Heart left ventricle (tissue), 13 donors: ENCODE results near the gene LHX2.

ENCODE experiments used
- CTCF ChIP-seq, 12 donors: fragments of 200-600 bp; sonication (generic) in 4 of 12; IDR thresholded peaks; one replicate each; pipeline versions ENCODE4 v1.5.0 to v1.8.0; 2018 to 2022; ENCODE audit warnings: antibody characterized with exemption in 12 of 12, mild to moderate bottlenecking in 5 of 12
- POLR2A ChIP-seq, 2 donors: fragments of 450-650 bp; IDR thresholded peaks; one replicate each; pipeline ENCODE4 v1.6.1; 2017; ENCODE audit warnings: antibody characterized with exemption in 2 of 2, mild to moderate bottlenecking in 2 of 2, moderate library complexity in 2 of 2
- donor health status: ischemic (EF 13 %, LVEDD 7.1; RV severe dilation, severe dysfunction).
- donor health status: DM: no; HTN: yes; CAD: no.
- donor health status: DM: no; HTN: no; CAD: no.
- donor health status: ischemic (EF 25% LVEDD 6.9; RV normal size, moderate dysfunction).
- donor health status: ischemic (EF 25% LVEDD 5.7; RV mildly dilated, moderate dysfunction).
- donor health status: ischemic (EF 35%, LVEDD 5.7; RV mildly dilated, moderate dysfunction).
- donor health status: nonischemic (EF 11% LVEDD 7.7; RV severe dilation, severe dysfunction).
- donor health status: DM: yes; HTN: yes; CAD: no.
- donor health status: PGD.
- donor health status: ischemic (EF 29% LVEDD 5.4; RV normal size, mild dysfunction).
- donor health status: nonischemic (EF 23%, LVEDD 6.1; RV moderate dilation, normal function).

GRCh38 chr9:124004593-124004992 lies 7.0 kb upstream of the LHX2 start:
- TF ChIP-seq CTCF (IDR thresholded peaks at IDR 0.05) (no peak), POLR2A (IDR thresholded peaks at IDR 0.05) (no peak)
